Right atrium auricular region (tissue), 2 donors: Measurements from ENCODE around the gene NT5C3B. TPM values are rescaled to one million over a fixed set of nuclear protein-coding genes. Genes with fewer than 3 reads are reported as not detected.
"Not testable (repeated sequence)": the region's sequence is repeated elsewhere in the genome, so short reads cannot be mapped to it uniquely, and the experiment has no call there.

Source experiments
- DNase-seq: peaks from one replicate; pipeline ENCODE4 v3.0.0-alpha.2; 2019; ENCODE audit warnings: low spot score
- H3K27ac ChIP-seq, 2 donors: fragments of 200-600 bp; sonication (generic); 1 replicate in 1 of 2; 2 replicates in 1 of 2; pipeline ENCODE4 v1.5.1; 2016 to 2019
- H3K27me3 ChIP-seq, 2 donors: fragments of 200-600 bp; sonication (generic); one replicate each; pipeline versions ENCODE4 v1.5.1 to v1.6.0; 2017 to 2019
- H3K36me3 ChIP-seq: fragments of 200-600 bp; sonication (generic); one replicate; pipeline ENCODE4 v1.5.1; 2016
- H3K4me1 ChIP-seq, 2 donors: fragments of 200-600 bp; sonication (generic); one replicate each; pipeline versions ENCODE4 v1.5.1 to v1.6.0; 2017 to 2019
- H3K4me3 ChIP-seq, 2 donors: fragments of 200-600 bp; sonication (generic); 1 replicate in 1 of 2; 2 replicates in 1 of 2; pipeline ENCODE4 v1.5.1; 2017 to 2019; ENCODE audit warnings: mild to moderate bottlenecking in 1 of 2, moderate library complexity in 1 of 2
- H3K9me3 ChIP-seq, 2 donors: fragments of 200-600 bp; sonication (generic); one replicate each; pipeline ENCODE4 v1.5.1; 2019
- CTCF ChIP-seq, 2 donors: fragments of 200-600 bp; sonication (generic); IDR thresholded peaks; one replicate each; pipeline ENCODE4 v1.5.1; 2019; ENCODE audit warnings: antibody characterized with exemption in 2 of 2
- total RNA-seq, 2 donors: library from RNA; depleted of rRNA; stranded (reverse); fragments of >200 nt; gene quantifications; one replicate each; pipeline ENCODE4 v1.1.0, GENCODE V29; 2016

The NT5C3B gene
- total RNA-seq, 2 donors from 2014 or later: 27.1 to 43.3 TPM

- Histone ChIP-seq H3K4me3 (peak overlapping the region in 1 of 2 donors; percentile 15), H3K27ac (peak overlapping the region; percentile 97), H3K9me3 (no peaks in the 10 kb centered on the region), H3K36me3 (peaks cover 5% of the 10 kb centered on the region), H3K4me1 (peaks cover 0 to 98% of the 10 kb centered on the region in 2 donors), H3K27me3 (no peaks in the 10 kb centered on the region)
- DNase-seq: peak; percentile 79
- no peak for TF ChIP-seq CTCF (IDR thresholded peaks at IDR 0.05)
Observed at GRCh38 chr17:41777574-41778188, 58.4 kb downstream of the NT5C3B start.

- H3K4me3 ChIP-seq: peak overlapping the region in 1 of 2 donors; percentile 15
- H3K27me3 ChIP-seq: no peaks in the 10 kb centered on the region
- H3K27ac ChIP-seq: peak overlapping the region; percentile 97
- TF ChIP-seq CTCF (IDR thresholded peaks at IDR 0.05): peak; percentile 41 to 69
- no peaks in the 10 kb centered on the region for H3K9me3 ChIP-seq
- no peak for DNase-seq
- peaks cover 0 to 98% of the 10 kb centered on the region in 2 donors for H3K4me1 ChIP-seq
- H3K36me3 ChIP-seq: peaks cover 8% of the 10 kb centered on the region
Observed at GRCh38 chr17:41777157-41777573, 58.9 kb downstream of the NT5C3B start.

- H3K9me3 ChIP-seq, DNase-seq, H3K4me3 ChIP-seq, H3K27me3 ChIP-seq: not testable (repeated sequence)
- H3K4me1 ChIP-seq: peaks cover 0 to 92% of the 10 kb centered on the region in 2 donors
- H3K27ac ChIP-seq: peak overlapping the region; percentile 97
- peaks cover 16% of the 10 kb centered on the region for H3K36me3 ChIP-seq
Observed at GRCh38 chr17:41776262-41776900, 59.7 kb downstream of the NT5C3B start.

- peaks cover 24% of the 10 kb centered on the region for H3K36me3 ChIP-seq
- H3K4me3 ChIP-seq: no peak overlapping the region
- TF ChIP-seq CTCF (IDR thresholded peaks at IDR 0.05): no peak
- DNase-seq: no peak
- H3K27me3 ChIP-seq: no peaks in the 10 kb centered on the region
- peak overlapping the region; percentile 97 for H3K27ac ChIP-seq
- peaks cover 0 to 84% of the 10 kb centered on the region in 2 donors for H3K4me1 ChIP-seq
- no peaks in the 10 kb centered on the region for H3K9me3 ChIP-seq
Observed at GRCh38 chr17:41775394-41776226, 60.4 kb downstream of the NT5C3B start.

Other genes starting within 250 kb of the NT5C3B start
- 10 to 100 TPM in 1 of 2 donors, not detected in 1; 20.3 TPM for gene KRT14, start 249.3 kb downstream of the NT5C3B start, total RNA-seq
- gene KRT16, start 223.5 kb downstream of the NT5C3B start, total RNA-seq: 1 to 10 TPM in 1 of 2 donors, not detected in 1; 2.2 TPM
- gene KRT17, start 211.7 kb downstream of the NT5C3B start, total RNA-seq: not detected
- gene EIF1, start 147.3 kb downstream of the NT5C3B start, total RNA-seq: 100 to 1,000 TPM; 331 to 390 TPM
- not detected for gene GAST, start 123.9 kb downstream of the NT5C3B start, total RNA-seq
- under 1 TPM in 1 of 2 donors, not detected in 1; 0.08 TPM for gene HAP1, start 101.6 kb downstream of the NT5C3B start, total RNA-seq
- 100 to 1,000 TPM; 234 to 256 TPM for gene JUP, start 49.5 kb downstream of the NT5C3B start, total RNA-seq
- 10 to 100 TPM; 15.4 to 16.2 TPM for gene P3H4, start 24.3 kb downstream of the NT5C3B start, total RNA-seq
- gene FKBP10, start 23.2 kb downstream of the NT5C3B start, total RNA-seq: 10 to 100 TPM; 24.7 to 35.1 TPM
- not detected for gene KLHL10, start 1.6 kb upstream of the NT5C3B start, total RNA-seq
- 1 to 10 TPM; 6.9 to 8.7 TPM for gene KLHL11, start 29.2 kb upstream of the NT5C3B start, total RNA-seq
- 10 to 100 TPM; 31.7 to 42.2 TPM for gene ACLY, start 82.7 kb upstream of the NT5C3B start, total RNA-seq
- gene ODAD4, start 94.4 kb upstream of the NT5C3B start, total RNA-seq: under 1 TPM; 0.43 to 0.56 TPM
- gene CNP, start 130.6 kb upstream of the NT5C3B start, total RNA-seq: 10 to 100 TPM; 23.1 to 29.5 TPM
- 10 to 100 TPM; 42.7 to 47.1 TPM for gene DNAJC7, start 181.2 kb upstream of the NT5C3B start, total RNA-seq
- gene NKIRAS2, start 183.9 kb upstream of the NT5C3B start, total RNA-seq: 10 to 100 TPM; 64.8 to 69.8 TPM
- gene C17orf113, start 214.4 kb upstream of the NT5C3B start, total RNA-seq: under 1 TPM; 0.74 to 0.94 TPM